Esophagus mucosa (tissue), 1 donor: ENCODE measurements around the gene GPX1. TPM values are rescaled to one million over a fixed set of nuclear protein-coding genes. Genes with fewer than 3 reads are reported as not detected.
"Not testable (repeated sequence)": the region's sequence is repeated elsewhere in the genome, so short reads cannot be mapped to it uniquely, and the experiment has no call there.

Source experiments
- ATAC-seq: fragments of 200-7000 bp; cut with Tn5 transposase; one replicate; pipeline ENCODE4 v1.9.1; 2020
- total RNA-seq: library from RNA; stranded (reverse); gene quantifications from one replicate; pipeline ENCODE4 v1.2.4, GENCODE V29; 2023
- donor health status: DM: yes; HTN: yes; CAD: no.

Gene GPX1
- total RNA-seq, 1 donor from 2014 or later = 296 TPM

DNA sequence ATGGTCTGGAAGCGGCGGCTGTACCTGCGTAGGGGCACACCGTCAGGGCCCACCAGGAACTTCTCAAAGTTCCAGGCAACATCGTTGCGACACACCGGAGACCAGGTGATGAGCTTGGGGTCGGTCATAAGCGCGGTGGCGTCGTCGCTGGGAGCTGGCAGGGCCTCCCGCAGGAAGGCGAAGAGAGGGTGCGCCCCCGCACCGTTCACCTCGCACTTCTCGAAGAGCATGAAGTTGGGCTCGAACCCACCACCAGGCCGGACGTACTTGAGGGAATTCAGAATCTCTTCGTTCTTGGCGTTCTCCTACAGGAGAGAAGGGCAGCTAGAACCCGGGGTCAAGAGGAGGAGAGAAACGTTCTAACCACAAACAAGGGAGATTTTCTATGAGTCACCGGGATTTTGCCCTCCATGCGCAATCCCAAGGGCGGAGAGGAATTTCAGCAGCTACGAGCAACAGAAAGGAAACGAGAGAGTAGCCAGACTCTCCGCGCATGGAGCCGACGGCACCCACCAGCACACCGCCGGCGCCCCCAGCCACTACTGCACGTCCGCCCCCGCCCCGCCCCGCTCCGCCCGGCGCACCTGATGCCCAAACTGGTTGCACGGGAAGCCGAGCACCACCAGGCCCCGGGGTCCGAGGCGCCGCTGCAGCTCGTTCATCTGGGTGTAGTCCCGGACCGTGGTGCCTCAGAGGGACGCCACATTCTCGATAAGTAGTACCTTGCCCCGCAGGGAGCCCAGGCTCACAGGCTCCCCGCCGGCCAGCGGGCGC is 523 bp downstream of the GPX1 start:
- ATAC-seq = peak; percentile 49

DNA sequence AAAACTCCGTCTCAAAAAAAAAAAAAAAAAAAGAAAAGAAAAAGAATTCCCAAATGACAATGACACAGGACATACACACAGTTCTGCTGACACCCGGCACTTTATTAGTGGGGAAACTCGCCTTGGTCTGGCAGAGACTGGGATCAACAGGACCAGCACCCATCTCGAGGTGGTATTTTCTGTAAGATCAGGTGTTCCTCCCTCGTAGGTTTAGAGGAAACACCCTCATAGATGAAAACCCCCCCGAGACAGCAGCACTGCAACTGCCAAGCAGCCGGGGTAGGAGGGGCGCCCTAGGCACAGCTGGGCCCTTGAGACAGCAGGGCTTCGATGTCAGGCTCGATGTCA is 1.1 kb downstream of the GPX1 start:
- ATAC-seq = not testable (repeated sequence)

DNA sequence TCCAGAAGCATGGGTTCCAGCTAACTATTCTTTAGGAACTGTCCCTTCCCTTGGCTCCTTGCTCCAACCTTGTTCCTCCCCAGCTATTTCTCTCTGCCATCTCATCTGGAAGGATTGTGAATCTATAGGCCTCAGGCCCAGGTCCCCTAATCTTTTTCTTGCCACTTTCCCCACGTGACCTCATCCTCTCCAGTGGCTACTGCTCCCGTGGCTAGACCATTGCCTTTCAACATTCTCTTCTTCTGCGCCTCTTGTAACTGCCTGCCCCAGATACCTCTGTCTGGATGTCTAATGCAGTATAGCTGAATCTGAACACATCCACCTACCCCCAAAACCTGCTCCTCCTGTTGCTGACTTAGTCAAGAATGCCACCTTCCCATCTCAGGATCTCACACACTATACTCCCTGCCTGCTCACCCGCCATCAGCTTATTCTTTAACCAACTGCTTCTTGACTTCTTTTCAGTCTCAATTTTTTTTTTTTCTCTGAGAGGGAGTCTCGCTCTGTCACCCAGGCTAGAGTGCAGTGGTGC is 5.2 kb downstream of the GPX1 start:
- peak; percentile 53 for ATAC-seq

DNA sequence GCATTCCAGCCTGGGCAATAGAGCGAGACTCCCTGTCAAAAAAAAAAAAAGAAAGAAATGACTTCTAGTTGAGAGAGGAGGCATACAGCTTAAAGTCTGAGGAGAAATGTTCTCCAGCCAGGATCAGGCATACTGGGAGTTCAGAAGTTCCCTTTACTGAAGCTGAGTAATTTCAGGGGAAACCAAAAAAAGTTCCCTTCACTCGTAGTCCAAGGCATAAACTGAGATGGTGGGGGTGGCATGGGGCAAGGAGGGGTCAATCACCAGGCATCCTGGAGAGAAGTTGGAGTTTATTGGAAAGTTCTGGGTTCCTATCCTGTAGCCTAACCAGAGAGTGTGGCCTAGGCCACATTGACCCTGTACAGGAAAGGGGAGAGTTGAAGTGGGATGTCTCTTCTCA is 5.9 kb downstream of the GPX1 start:
- no peak for ATAC-seq

DNA sequence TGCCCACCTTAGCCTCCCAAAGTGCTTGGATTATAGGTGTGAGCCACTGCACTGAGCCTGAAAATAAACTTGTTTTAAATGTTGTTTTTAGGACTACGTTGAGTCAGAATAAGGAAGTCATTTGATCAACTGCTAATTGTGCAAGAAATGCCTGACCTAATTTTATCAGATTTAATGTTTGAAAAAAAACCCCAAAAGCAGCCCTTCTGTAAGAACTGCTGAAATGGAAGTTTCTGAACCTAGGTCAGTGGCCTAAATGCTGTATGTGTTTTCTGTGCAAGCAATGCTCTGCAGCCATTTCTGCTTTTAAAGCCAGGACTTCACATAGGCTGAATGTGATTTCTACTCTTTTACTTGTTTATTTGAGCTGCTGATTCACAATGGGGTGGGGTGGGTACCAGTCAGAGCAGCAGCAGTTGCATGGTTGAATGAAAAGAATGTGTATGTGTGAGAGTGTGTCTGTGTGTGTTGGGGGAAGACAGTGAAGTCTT is 6.6 kb downstream of the GPX1 start:
- peak; percentile 87 for ATAC-seq

DNA sequence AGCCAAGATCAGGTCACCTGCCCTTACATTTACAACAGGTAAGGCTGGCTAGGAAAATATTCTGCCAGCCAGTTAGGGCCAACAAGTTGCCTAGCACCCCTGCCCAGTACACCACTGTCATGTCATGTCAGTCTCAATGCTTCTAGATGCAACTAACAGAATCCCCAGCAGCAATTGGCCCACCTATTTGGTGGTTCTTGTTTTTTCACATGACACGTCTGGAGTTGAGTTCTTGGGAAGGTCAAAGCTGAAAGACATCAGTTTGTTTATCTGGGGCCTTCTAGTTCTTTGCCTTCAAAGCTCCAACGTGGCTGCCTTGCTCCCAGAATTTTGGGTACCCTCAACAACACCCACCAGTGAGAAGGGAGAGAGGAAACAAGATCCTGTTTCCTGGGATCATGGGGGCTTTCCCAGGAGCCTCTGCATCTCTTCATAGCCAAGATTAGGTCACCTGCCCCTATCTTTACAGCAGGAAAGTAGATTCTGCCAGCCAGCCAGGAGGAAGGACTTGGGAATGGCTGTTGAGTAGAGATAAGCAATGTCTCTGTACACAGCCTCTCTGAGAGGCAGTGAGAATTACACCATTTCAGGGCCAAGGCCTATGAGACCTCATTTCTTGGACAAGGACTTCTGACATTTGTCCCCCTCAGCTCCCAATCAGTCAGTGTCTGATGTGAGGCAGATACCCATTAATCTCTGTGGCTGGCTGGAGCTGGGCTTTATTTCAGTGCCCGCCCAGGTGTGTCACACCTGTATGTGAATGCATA is 8.6 kb downstream of the GPX1 start:
- no peak for ATAC-seq

DNA sequence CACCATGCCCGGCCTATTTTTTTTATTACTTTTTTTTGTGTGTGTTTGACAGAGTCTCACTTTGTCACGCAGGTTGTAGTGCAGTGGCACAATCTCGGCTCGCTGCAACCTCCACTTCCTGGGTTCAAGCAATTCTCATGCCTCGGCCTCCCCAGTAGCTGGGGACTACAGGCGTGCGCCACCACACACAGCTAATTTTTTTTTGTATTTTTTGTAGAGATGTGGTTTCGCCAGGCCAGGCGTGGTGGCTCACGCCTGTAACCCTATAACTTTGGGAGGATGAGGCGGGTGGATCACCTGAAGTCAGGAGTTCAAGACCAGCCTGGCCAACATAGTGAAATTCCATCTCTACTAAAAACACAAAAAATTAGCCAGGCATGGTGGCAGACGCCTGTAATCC is 9.8 kb downstream of the GPX1 start:
- ATAC-seq = not testable (repeated sequence)

DNA sequence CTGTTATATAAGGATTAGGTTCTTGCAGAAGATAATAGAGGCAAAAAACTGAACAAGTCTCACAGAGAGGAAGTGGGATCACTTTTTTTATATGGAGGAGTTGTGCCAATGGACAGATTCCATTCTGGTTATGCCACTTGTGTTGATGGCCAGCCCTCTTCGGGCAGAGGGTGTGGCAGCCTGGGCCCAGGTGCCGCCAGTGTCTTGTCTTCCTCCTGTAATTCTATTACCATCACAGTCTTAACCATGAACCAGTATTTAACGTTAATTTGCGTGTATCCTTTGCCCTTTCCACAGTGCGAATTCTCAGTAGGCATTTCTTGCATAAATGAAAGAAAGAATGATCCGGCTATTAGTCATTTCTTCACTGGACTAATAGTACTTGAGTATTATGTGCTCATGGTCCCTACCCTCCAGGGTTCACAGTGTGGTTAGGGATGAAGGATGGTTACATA is 11.3 kb downstream of the GPX1 start:
- ATAC-seq = peak; percentile 51

DNA sequence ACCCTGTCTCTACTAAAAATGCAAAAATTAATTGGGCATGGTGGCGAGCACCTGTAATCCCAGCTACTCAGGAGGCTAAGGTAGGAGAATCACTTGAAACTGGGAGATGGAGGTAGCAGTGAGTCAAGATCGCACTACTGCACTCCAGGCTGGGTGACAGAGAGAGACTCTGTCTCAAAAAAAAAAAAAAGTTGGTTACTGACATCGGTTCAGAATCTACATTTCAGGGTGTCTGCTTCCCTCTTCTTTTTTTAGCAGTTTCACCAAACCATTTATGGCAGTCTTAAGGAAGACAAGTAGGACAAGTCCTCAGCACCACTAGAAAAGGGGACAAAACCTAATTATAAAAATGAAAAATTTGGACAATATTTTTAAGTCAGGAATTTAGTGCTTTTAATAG is 15.0 kb downstream of the GPX1 start:
- ATAC-seq = no peak

DNA sequence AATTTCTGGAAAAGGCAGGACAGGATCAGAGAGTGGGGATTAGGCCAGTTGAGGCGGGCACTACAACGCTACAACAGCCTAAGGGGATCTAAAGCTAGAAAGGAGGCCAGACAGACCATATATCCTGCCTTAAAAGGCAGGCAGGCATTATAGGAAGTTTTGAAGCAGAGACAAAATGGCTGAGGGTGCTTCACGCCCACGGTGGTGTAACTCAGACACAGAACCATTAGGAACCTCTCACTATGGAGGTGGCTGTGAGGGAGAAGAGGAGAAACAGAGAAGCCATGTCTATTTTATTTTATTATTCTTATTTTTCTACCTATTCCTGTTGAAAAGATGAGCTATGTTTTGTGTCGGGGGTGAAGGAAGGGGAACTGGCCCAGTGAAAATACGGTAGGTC is 16.2 kb downstream of the GPX1 start:
- no peak for ATAC-seq

DNA sequence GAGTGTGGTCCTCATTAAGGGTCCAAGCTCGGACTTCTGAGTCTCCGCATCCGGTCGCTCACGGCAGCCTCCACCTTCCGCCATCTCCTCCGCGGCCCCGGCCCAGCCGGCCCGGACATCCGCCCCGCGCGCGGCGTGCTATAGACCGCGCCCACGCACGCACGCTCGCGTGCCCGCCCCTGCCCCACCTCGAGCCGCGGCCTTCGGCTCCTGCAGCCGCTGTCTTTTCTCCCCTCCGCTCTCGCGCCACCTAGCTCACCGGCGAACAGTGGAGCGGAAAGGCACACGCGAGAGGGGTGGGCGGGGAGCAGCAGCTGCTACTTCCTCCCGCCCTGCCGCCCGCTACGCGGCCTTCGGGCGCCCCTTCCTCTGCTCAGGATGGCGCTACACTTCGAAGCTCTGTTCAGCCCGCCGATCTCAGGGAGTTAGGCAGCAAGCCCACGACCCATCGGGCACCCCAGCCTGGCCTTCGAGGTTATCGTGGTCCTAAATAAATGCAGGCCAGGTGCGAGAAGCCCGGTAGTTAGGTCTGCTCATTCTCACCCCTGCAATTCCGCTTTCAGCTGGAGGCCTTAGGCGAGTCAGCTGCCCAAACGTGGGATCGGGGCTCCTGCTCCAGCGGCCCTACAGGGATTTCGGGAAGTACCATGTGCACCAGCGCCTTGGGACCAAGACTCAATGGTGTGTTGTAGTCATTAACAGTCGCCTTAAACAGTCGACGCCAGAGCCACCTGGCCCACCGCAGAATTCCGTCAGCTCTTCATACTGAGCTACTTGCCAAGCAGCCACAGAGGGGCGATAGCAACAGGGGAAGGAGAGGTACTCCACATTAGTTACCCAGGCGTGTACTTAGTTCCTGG is 18.0 kb downstream of the GPX1 start, which contains the start of gene USP4:
Gene USP4 (minus strand): TSS at position 113 of the 860 bp plus-strand sequence. CDS start 29 bp downstream, at position 84.
- ATAC-seq = peak; percentile 96

DNA sequence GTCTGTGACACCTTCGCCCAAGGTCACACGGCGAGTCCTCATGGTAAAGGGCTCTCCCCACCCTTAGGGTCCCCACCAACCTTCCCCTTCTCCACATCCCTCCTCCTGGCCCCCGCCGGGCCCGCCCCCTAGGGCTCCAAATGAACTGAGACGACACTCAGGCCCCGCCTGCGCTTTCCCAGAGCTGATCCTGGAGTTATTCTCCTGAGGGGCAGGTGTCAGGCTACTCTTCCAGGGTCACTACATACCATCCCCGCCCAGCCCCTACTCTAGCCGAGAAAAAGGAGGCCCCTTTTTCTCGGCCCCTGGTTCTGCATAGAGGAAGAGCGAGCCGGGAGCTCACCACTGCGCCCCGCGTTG is 18.6 kb downstream of the GPX1 start:
- ATAC-seq = peak; percentile 30

DNA sequence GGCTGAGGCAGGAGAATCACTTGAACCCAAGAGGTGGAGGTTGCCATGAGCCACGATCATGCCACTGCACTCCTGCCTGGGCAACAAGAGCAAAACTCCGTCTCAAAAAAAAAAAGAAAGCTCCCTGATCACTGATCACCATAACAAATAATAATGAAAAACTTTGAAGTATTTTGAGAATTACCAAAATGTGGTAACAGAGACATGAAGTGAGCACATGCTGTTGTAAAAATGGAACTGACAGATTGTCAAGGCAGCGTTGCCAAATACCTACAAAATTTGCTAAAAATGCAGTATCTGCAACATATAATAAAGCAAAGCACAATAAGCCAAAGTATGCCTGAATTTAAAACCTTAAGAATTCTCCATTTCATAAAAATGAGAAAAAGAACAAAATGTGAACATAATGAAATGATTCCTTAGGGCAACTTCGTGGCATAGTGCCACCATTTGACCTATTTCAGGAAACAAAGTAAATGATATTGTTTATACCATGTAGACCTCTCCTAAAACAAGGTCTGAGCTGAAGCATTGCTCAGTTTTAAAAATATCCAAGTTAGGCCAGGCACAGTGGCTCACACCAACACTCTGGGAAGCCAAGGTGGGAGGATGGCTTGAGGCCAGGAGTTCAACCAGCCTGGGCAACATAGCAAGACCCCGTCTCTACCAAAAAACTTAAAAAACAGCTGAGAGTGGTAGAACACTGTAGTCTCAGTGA is 24.1 kb downstream of the GPX1 start:
- no peak for ATAC-seq

DNA sequence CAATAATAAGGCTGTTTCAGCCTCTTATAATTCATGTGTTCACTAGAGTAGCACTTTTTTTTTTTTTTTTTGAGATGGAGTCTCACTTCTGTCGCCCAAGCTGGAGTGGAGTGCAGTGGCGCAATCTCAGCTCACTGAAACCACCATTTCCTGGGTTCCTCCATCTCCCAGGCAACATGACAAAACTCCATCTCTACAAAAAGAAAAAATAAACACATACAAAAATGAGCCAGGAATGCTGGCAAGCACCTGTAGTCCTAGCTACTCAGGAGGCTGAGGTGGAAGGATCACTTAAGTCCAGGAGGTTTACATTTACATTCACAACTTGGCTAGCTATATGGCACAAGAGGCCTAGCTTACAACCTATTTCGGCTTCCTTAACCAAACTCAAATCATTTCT is 25.1 kb downstream of the GPX1 start:
- ATAC-seq = no peak

DNA sequence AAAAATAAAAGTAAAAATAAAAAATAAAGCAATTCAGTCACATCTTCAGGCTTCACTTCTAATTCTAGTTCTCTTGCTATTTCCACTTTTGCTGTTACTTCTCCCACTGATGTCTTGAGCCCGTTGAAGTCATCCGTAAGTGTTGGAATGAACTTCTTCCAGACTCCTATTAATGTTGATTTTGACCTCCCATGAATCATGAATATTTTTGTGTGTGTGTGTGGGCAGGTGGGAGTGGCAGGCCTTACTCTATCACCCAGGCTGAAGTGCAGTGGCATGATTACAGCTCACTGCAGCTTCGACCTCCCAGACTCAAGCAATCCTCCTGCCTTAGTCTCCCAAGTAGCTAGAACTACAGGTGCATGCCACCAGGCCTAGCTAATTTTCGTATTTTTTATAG is 29.0 kb downstream of the GPX1 start:
- ATAC-seq = no peak

DNA sequence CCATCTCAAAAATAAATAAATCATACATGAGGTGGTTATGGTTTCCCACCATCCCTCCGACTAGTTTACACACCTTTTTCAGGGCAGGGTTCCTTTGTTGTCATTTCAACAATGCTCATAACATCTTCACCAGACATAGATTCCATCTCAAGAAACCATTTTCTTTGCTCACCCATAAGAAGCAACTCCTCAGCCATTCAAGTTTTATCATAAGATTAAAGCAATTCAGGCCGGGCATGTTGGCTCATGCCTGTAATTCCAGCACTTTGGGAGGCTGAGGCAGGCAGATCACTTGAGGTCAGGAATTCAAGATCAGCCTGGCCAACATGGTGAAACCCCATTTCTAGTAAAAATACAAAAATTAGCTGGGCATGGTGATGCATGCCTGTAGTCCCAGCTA is 29.8 kb downstream of the GPX1 start:
- not testable (repeated sequence) for ATAC-seq

DNA sequence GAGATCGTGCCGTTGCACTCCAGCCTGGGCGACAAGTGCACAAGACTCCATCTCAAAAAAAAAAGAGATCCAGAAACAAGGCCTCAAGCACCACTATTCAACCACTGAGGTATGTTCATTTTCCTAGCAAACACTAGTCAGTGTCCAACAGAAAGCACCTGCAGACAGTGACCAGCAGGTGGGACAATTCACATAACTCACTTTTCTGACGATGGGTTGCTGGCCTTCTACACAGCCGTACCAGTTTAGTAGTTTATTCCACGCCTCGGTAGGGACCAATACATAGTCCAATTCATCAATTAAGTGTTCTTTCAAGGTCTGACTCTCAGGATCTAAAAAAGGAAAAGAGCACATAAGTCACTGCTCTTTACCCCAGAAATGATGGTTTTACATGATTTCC is 30.7 kb downstream of the GPX1 start:
- peak; percentile 26 for ATAC-seq

DNA sequence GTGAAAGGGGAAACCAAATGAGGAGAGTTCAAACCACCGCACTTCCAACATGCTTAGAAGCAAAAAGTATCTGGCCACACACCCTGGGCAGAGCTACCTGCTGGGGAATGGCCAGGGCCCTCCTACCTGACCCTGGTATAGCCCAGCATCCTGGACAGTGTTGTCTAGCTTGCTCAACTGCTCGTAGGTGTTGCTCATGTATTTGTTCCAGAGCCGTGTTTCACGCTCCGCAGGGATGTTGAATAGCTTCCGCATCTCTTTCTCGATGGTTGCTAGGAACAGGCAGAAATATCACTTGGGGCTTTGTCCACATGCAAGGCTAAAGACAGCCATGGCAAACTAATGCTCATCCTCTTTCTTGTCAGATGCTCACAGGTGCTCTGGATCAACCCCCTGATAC is 33.4 kb downstream of the GPX1 start:
- peak; percentile 25 for ATAC-seq

DNA sequence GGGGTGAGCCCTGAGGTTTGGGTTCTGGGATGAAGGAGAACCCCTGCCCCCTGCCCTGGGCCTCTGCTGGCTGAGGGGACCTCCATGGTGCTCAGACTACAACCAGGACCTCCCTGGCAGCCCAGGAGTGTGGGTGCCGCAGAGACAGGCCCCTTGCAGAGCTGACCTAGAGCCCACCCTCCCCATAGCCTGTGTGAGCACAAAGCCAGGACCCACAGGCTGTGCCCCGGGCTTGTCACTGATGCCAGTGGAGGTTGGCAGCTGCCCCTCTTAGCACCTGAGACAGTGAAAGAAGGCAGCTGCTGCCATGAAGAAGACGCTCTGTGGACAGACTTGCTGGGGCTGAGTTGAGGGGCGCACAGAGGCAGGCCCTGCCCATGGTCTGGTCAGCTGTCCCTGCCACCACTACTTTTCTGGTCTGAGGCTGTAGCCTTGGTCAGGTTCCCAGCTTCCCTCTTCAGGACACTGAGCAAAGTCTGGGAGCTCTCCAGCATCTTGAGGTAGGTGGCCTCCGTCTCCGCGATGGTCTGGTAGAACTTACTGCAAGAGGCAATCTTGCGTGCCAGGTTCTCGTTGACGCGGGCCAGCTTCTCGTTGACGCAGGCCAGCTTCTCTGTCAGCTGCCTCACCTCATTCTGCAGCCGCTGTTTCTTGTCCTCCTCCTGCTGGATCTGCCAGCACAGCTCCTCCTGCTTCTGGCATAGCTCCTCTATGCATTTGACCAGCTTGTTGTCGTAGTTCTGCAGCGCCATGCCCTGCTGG is 41.3 kb downstream of the GPX1 start:
- ATAC-seq = peak; percentile 28

DNA sequence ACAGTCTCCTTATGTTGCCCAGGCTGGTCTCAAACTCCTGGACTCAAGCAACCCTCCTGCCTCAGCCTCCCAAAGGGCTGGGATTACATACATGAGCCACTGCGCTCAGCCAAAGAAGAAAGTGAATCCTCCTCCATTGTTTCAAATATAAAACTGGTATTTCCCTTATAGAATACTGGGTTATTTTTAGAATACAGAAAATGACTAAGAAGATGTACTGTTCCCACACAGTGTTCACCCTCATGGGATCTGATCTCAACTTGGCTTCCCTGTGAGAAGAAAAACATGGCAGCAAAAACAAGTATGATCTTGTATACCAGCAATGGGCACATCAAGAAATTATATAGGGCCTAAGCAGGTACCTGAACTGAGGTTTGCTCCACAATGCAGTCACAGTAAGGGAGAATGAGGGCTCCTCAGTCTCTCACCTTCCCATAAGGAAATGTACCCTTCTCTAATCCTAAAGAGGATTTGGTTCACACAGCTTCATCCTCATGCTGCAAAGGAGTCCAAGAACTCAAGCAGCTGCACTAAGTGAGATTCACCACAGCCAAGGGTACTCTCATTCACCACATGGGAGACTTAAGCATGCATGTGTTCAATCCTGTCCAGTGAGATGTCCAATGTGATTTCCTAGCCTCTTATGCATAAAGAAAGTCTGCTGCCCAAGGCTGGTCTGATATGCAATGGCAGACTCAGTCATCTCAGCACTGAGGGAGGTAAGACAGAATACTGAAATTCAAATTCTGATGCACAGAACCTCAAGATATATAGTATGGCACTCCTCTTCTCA is 44.1 kb downstream of the GPX1 start:
- ATAC-seq = peak; percentile 49
